Measurements from ENCODE around the gene PTPRT.

PTPRT gene

DNA sequence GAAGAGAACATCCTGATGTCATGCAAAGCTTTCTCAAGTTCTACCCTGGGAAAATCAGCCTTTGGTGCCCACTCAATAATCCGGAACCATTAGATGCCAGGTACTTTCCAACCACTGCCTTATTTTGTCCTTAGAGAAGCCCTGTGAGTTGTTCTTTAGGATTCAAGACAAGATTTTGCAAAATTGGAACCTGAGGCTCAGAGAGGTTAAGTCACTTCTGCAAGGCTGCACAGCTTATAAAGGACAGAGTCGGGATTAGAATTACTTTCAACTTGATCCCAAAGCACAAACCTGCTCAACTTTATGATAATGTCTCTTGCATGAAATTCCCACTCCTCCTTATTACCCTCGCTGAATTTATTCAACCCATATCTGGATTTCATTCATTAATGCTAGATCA lies 287.2 kb downstream of the PTPRT start:
- TF ChIP-seq TEAD4 (IDR thresholded peaks at IDR 0.05) (no peak), FOXM1 (IDR thresholded peaks at IDR 0.05; ENCODE audit: borderline replicate concordance, low read depth) (no peak), TAF1 (IDR thresholded peaks at IDR 0.05; ENCODE audit: low read depth) (no peak), EP300 (IDR thresholded peaks at IDR 0.05; ENCODE audit: borderline replicate concordance) (no peak), CEBPB (IDR thresholded peaks at IDR 0.05) (no peak), MAX (IDR thresholded peaks at IDR 0.05) (no peak), NFIC (IDR thresholded peaks at IDR 0.05) (no peak), YY1 (IDR thresholded peaks at IDR 0.05; ENCODE audit: low read depth) (no peak), CREB1 (IDR thresholded peaks at IDR 0.05; ENCODE audit: low read depth) (no peak), EGR1 (IDR thresholded peaks at IDR 0.05) (no peak), TCF12 (IDR thresholded peaks at IDR 0.05; ENCODE audit: low read depth) (no peak)

- TF ChIP-seq MAX (IDR thresholded peaks at IDR 0.05) (no peak), TEAD4 (IDR thresholded peaks at IDR 0.05) (no peak), EP300 (IDR thresholded peaks at IDR 0.05; ENCODE audit: borderline replicate concordance) (no peak), TCF12 (IDR thresholded peaks at IDR 0.05; ENCODE audit: low read depth) (no peak), TAF1 (IDR thresholded peaks at IDR 0.05; ENCODE audit: low read depth) (no peak), YY1 (IDR thresholded peaks at IDR 0.05; ENCODE audit: low read depth) (no peak), USF1 (IDR thresholded peaks at IDR 0.05) (no peak), CREB1 (IDR thresholded peaks at IDR 0.05; ENCODE audit: low read depth) (no peak), FOXM1 (IDR thresholded peaks at IDR 0.05; ENCODE audit: borderline replicate concordance, low read depth) (no peak)
Observed at GRCh38 chr20:42901689-42902440, 287.8 kb downstream of the PTPRT start.

- no peak for TF ChIP-seq TAF1 (IDR thresholded peaks at IDR 0.05; ENCODE audit: low read depth)
- TF ChIP-seq CEBPB (IDR thresholded peaks at IDR 0.05) = no peak
Observed at GRCh38 chr20:42895020-42895419, 294.7 kb downstream of the PTPRT start.

- TF ChIP-seq USF1 (IDR thresholded peaks at IDR 0.05) (no peak), REST (IDR thresholded peaks at IDR 0.05; ENCODE audit: low read depth) (no peak), CEBPB (IDR thresholded peaks at IDR 0.05) (no peak), TCF12 (IDR thresholded peaks at IDR 0.05; ENCODE audit: low read depth) (no peak), FOXM1 (IDR thresholded peaks at IDR 0.05; ENCODE audit: borderline replicate concordance, low read depth) (no peak), TEAD4 (IDR thresholded peaks at IDR 0.05) (no peak), EP300 (IDR thresholded peaks at IDR 0.05; ENCODE audit: borderline replicate concordance) (no peak), YY1 (IDR thresholded peaks at IDR 0.05; ENCODE audit: low read depth) (no peak), EGR1 (IDR thresholded peaks at IDR 0.05) (no peak), MAX (IDR thresholded peaks at IDR 0.05) (no peak), NFIC (IDR thresholded peaks at IDR 0.05) (no peak), TAF1 (IDR thresholded peaks at IDR 0.05; ENCODE audit: low read depth) (no peak), ZBTB7A (IDR thresholded peaks at IDR 0.05; ENCODE audit: low read depth) (no peak), RAD21 (IDR thresholded peaks at IDR 0.05; ENCODE audit: low read depth) (no peak), CREB1 (IDR thresholded peaks at IDR 0.05; ENCODE audit: low read depth) (no peak)
Observed at GRCh38 chr20:42894483-42894882, 295.2 kb downstream of the PTPRT start.

- TF ChIP-seq REST (IDR thresholded peaks at IDR 0.05; ENCODE audit: low read depth) = no peak
- no peak for TF ChIP-seq NFIC (IDR thresholded peaks at IDR 0.05)
- TF ChIP-seq YY1 (IDR thresholded peaks at IDR 0.05; ENCODE audit: low read depth) = no peak
- TF ChIP-seq FOXM1 (IDR thresholded peaks at IDR 0.05; ENCODE audit: borderline replicate concordance, low read depth) = no peak
- TF ChIP-seq CEBPB (IDR thresholded peaks at IDR 0.05) = no peak
- no peak for TF ChIP-seq TEAD4 (IDR thresholded peaks at IDR 0.05)
- TF ChIP-seq TAF1 (IDR thresholded peaks at IDR 0.05; ENCODE audit: low read depth) = no peak
- no peak for TF ChIP-seq RAD21 (IDR thresholded peaks at IDR 0.05; ENCODE audit: low read depth)
- no peak for TF ChIP-seq USF1 (IDR thresholded peaks at IDR 0.05)
- no peak for TF ChIP-seq CREB1 (IDR thresholded peaks at IDR 0.05; ENCODE audit: low read depth)
- TF ChIP-seq TCF12 (IDR thresholded peaks at IDR 0.05; ENCODE audit: low read depth) = no peak
- no peak for TF ChIP-seq MAX (IDR thresholded peaks at IDR 0.05)
- no peak for TF ChIP-seq EGR1 (IDR thresholded peaks at IDR 0.05)
- TF ChIP-seq EP300 (IDR thresholded peaks at IDR 0.05; ENCODE audit: borderline replicate concordance) = no peak
- TF ChIP-seq ZBTB7A (IDR thresholded peaks at IDR 0.05; ENCODE audit: low read depth) = no peak
Observed at GRCh38 chr20:42889517-42889916, 300.2 kb downstream of the PTPRT start.

All from Ishikawa (cell line).